ENCODE measurements around the gene NRP1. TPM values are rescaled to one million over a fixed set of nuclear protein-coding genes. Genes with fewer than 3 reads are reported as not detected.

The NRP1 gene
- total and polyA plus RNA-seq, 2 donors (not counting 3 experiments of a cell fraction or from before 2014, with no cell fraction given), result 122 to 306 TPM

- Histone ChIP-seq H3K9ac (replicated peaks; ENCODE audit: extremely low read depth, insufficient read depth, low read length) (no peak overlapping the region), H3K27me3 (ENCODE audit: control insufficient read depth in 2 of 2, insufficient read depth in 2 of 2, low read length in 2 of 2) (no peaks in the 10 kb centered on the region), H3K9me3 (replicated peaks; ENCODE audit: control insufficient read depth, insufficient read depth, low read length) (no peaks in the 10 kb centered on the region), H3K4me1 (ENCODE audit: control insufficient read depth, extremely low read depth, insufficient read depth, low read length) (peaks cover 12% of the 10 kb centered on the region), H3K9me1 (replicated peaks; ENCODE audit: control insufficient read depth, extremely low read depth, insufficient read depth, low read length) (no peaks in the 10 kb centered on the region), H3K4me3 (replicated peaks in 1 of 3; ENCODE audit: insufficient read depth in 1 of 3, low read depth in 1 of 3, low read length in 3 of 3) (no peak overlapping the region), H3K27ac (ENCODE audit: insufficient read depth, low read depth, low read length) (no peak overlapping the region), H3K79me2 (ENCODE audit: control insufficient read depth, insufficient read depth, low read length) (no peaks in the 10 kb centered on the region), H3K4me2 (ENCODE audit: insufficient read depth, low read length) (no peak overlapping the region), H2AFZ (ENCODE audit: low read depth, low read length) (no peak overlapping the region), H4K20me1 (replicated peaks; ENCODE audit: control insufficient read depth, extremely low read depth, insufficient read depth, low read length) (no peaks in the 10 kb centered on the region), H3K36me3 (ENCODE audit: control insufficient read depth in 2 of 2, extremely low read depth in 1 of 2, insufficient read depth in 2 of 2, low read length in 2 of 2) (no peaks in the 10 kb centered on the region)
- DNase-seq (ENCODE audit: low read depth, low spot score) (no peak), FAIRE-seq (no peak)
- TF ChIP-seq POLR2AphosphoS5 (IDR thresholded peaks at IDR 0.05; ENCODE audit: insufficient read depth, low read depth, low read length), result no peak
- TF ChIP-seq JUN (IDR thresholded peaks at IDR 0.05; ENCODE audit: borderline replicate concordance, insufficient read depth, insufficient read length, low read depth), result no peak
- no peak for TF ChIP-seq GATA2 (IDR thresholded peaks at IDR 0.05; ENCODE audit: insufficient read depth, insufficient read length, low read depth, low read length)
- TF ChIP-seq POLR2A (IDR thresholded peaks at IDR 0.05; ENCODE audit: low read depth, low read length), result no peak
- TF ChIP-seq MAX (IDR thresholded peaks at IDR 0.05; ENCODE audit: insufficient read depth, insufficient read length), result no peak
- no peak for TF ChIP-seq CTCF (IDR thresholded peaks at IDR 0.05; ENCODE audit: extremely low read depth in 1 of 2, insufficient read depth in 1 of 2, low read depth in 1 of 2, low read length in 2 of 2)
- TF ChIP-seq MYC (IDR thresholded peaks at IDR 0.05; ENCODE audit: low read depth, low read length), result no peak
- BruUV-seq (replicated peaks), result no TSS peak
- dilution Hi-C loops (cut with MboI; ENCODE audit: extremely low pct_ligation_motif_present, low sequenced_read_pairs), result no loop called here
- ChIA-PET CTCF (interaction anchor here (1.7 kb wide), 1 partner anchor 13 kb away, joined by 4 read pairs; no protein-coding TSS in a partner anchor), POLR2A (no interaction called here)
- intact Hi-C loops (cut with micrococcal nuclease), result no loop called here
Measured at GRCh38 chr10:33345236-33345635, 10.8 kb upstream of the NRP1 start.

Measured in endothelial cell of umbilical vein (primary cell).